Measurements from ENCODE around the gene TMEM255B.

The TMEM255B gene

GRCh38 chr13:113839536-113840204 is 80.6 kb downstream of the TMEM255B start:
- no peak for DNase-seq

DNA sequence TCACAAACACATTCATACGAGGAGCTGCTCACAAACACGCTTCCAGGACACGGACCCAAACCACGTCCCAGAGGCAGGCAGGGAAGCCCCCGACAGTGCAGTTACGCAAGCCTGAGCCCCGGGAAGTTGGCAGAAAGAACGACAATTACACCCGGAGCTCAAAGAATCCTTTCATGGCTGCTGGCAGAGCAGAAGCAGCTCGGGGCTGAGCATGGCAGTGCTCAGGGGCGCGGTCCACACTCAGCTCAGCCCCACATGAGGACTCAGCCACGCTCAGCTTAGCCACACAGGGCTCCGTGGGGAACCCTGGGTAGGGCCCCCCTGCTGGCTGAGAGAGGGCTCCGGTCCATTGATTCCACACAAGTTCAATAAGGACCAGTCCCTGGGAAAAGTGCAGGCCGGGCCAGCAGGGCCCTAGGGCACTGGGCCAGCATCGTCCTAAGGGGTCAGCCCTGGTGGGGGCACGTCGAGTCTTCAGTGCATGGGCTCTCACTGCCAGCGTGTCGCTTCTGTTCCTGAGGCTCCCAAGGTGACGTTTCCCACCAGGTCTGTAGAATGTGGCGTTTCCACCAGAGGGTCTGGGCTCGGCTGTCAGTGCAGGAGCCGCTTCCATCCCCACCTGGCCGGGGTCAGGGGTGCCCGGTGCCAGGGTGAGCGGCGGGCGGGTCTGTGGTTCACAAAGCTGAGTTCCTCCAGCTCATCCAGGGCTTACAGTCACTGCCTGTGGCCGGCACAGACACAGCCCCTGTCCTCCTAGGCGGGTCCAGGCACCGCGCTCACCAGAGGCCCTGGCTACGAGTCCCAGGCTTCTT is 81.7 kb downstream of the TMEM255B start:
- DNase-seq: no peak

DNA sequence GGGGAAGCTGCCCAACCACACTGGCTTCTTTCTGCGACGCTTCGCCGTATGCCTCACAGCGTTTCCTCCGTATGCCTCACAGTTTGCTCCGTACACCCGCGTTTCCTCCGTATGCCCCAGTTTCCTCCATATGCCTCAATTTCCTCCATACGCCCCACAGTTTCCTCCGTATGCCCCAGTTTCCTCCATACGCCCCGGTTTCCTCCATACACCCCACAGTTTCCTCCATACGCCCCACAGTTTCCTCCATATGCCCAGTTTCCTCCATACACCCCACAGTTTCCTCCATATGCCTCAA is 82.3 kb downstream of the TMEM255B start:
- DNase-seq: no peak

DNA sequence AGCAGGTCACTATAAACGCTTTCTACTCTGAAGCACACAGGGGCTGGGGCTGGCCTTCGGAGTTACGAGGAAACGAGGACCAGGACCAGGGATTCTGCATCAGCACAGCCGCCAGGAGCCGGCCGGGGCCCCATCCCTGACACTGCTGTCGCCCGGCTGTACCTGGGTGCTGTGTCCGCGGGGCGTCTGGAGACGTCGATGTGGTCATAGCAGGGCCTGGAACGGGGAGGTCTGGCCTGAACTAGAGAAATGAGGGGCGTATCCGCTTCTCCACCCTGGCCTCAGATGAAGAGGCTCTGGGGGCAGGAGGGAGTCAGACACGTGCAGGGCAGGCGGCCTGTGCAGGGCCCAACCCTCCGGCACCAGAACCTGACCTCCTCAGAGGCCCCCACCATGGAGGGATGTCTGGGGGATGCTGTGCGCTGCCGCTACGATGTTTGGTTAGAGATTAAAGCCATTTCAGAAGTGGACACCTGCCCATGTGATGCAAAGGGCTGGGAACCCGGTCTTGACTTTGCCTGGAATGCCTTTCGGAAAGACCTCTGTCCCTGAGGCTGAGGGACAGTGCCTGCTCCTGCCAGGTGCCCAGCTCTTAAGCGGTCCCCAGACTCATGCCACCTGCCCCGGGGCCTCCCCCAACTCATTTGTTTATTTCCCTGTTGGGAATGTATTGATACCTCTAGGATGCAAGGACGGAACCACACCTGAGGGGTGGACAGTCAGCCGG is 83.5 kb downstream of the TMEM255B start:
- no peak for DNase-seq

GRCh38 chr13:113843063-113843654 is 84.1 kb downstream of the TMEM255B start:
- DNase-seq: no peak

- no peak for DNase-seq
These were observed 85.0 kb downstream of the TMEM255B start for GRCh38 chr13:113843864-113844556.

DNA sequence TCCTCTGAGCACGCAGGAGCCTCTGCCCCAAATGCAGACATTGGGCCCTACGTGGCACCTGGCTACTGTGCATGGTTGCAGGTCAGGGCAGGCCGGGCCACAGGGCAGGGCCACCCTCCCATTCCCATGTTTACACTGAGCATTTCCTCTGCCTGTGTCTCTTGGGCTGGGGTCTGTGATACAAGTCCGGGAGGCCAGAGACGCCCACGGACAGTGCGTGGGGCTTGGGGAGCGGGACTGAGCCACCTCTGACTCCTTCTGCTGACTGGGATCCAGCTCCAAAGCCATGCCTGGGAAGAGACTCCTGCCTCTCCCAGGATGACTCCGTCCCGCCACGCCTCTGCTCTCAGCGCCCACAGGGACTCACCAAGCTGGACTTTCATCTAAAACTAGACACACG is 86.0 kb downstream of the TMEM255B start:
- DNase-seq: no peak

GRCh38 chr13:113845723-113846635 is 87.0 kb downstream of the TMEM255B start:
- no peak for DNase-seq

GRCh38 chr13:113846636-113847318 is 87.8 kb downstream of the TMEM255B start:
- peak in 1 of 4 experiments; percentile 11 for DNase-seq

GRCh38 chr13:113848020-113848419 is 89.0 kb downstream of the TMEM255B start:
- DNase-seq: no peak

- no peak for DNase-seq
These were observed 89.6 kb downstream of the TMEM255B start for GRCh38 chr13:113848431-113849260.

GRCh38 chr13:113849546-113849945 is 90.5 kb downstream of the TMEM255B start:
- DNase-seq: no peak

DNA sequence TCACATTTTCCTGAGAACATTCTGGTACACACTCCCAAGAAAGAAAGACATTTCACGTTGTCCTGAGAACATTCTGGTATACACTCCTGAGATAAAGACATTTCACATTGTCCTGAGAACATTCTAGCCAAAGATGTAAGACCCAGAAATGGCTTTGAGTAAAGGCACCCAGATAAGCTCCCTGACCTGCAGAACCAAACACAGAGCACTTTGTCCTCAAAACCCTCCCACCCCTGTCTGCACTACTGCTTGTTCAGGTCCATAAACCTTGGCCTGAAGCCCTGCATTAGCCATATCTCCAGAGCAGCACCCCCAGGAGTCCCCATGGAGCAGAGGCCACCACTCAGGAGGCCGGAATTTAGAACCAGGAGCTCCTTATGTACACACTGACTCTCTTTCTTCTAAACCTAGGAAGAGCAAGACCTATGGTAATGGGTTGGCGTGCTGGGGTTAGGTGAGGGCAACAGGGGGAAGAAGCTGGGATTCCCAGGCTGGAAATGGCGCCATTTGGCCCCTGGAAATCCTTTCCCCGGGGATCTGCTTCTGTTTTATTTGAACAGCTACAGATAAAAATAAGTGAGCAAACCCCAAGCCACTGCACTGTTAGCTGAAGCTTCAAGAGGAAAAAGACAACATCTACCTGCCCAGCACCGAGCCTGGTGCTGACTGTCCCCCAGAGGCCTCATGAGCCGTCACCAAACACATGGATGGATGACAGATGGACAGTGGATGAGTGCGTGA is 91.1 kb downstream of the TMEM255B start:
- DNase-seq: no peak

GRCh38 chr13:113850722-113851479 is 91.9 kb downstream of the TMEM255B start:
- no peak for DNase-seq

DNA sequence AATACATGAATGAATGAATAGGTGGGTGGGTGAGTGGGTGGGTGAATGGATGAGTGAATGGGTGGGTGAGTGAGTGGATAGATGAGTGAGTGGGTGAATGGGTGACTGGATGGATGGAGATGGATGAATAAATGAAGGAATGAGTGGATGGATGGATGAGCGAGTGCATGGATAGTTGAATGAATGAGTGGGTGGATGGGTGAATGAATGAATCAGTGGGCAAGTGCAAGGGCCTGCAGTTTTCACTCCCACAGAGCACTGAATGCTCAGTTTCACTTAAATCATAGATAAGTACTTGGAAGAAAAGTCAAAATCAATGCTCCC is 92.4 kb downstream of the TMEM255B start:
- no peak for DNase-seq

- DNase-seq: no peak
These were observed 93.0 kb downstream of the TMEM255B start for GRCh38 chr13:113851826-113852535.

DNA sequence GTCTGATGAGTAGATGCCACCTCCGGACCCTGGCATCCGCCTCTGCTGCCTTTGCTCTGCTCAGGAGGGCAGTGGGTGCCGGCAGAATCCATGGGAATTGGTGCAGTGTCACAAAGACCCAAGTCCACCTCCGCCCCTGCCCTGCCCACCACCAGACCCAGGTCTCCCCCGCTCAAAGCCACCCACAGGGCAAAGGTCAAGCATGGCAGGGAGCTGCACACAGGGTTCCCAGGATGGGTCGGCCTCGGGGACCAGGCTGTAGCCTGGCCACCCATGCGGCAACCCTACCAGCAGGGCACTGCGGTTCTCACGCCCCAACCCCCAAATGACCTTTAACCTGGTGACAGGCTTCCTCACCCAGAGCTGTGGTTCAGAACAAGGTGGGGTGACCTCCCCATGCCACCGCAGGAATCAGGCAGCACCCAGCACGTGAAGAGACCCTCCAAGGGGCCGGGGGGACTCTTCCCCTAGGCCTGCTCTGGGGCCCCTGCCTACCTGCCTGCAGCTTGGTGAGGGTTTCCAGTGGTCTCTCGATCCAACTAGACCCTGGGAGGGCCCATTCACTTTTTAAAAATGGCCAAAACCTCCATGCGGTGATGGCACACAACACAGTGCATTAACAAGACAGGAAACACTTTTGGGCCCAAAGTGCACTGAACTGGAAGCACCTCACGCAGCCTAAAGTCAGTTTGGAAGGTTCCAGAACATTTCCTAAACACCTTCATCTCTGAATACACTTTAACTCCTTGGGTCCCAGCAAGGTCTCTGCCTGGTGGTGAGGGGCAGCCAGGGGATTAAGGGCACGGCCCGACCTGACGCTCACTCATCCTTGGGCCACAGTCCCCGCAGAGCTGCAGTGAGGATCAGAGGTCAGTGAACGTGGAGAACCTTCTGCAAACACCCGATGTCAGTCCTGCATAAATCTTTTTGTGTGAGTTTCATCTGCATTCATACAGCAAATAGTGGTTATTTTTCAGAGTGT is 93.8 kb downstream of the TMEM255B start:
- no peak for DNase-seq
